AG10803 (cell line): ENCODE results near the gene HPD.
A peak's percentile ranks its signal among the peaks of the same experiment; 100 is the strongest.

ENCODE experiments used
- DNase-seq: peaks from one replicate; pipeline ENCODE4 v3.0.0; 2010; ENCODE audit warnings: low read depth
- H3K4me3 ChIP-seq: 2 replicates; pipeline ENCODE4 v1.5.1; 2011; ENCODE audit warnings: mild to moderate bottlenecking, low read length, control low read depth
- TF ChIP-seq, protein P1 (sequence below): conservative IDR thresholded peaks from 2 replicates; pipeline ENCODE4 v1.5.1; 2011; ENCODE audit warnings: mild to moderate bottlenecking, low read length, control low read depth, inconsistent platforms

HPD gene

DNA sequence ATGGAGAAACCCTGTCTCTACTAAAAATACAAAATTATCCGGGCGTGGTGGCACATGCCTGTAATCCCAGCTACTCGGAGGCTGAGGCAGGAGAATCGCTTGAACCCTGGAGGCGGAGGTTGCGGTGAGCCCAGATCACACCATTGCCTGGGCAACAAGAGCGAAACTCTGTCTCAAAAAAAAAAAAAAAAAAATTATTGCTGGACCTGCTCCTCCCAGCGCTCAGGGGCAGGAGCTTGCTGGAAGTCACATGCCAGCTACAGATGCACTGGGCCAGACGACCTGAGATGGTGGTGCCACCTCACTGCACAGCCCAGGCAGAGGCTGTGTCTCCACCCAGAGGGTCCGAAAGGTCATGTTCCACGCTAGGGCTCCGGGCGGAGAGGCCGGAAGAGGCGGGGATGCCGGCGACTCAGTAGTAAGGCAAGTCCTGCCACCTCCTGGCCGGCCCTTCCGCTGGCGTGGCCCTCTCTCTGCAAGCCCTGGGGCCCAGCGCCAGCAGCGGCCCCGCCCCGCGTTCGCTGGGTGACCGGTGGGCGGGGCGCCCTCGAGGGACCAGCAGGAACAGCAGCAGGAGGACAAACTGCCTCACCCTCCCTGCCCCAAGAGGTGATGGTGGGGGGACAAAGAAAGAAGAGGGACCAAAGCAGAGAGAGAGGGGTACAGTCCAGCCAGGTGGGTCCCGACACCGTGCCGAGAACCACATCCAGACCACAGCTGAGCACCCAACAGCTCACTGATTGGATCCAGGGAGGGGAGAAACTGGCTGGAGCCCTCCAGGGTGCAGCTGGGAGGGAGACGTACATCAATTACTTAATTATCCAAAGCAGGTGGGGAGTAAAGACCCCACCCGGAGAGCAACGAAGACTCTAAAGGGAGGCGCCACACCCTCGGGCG, 61.6 kb downstream of the HPD start:
- peak; percentile 88 for DNase-seq
- TF ChIP-seq, protein P1, sequence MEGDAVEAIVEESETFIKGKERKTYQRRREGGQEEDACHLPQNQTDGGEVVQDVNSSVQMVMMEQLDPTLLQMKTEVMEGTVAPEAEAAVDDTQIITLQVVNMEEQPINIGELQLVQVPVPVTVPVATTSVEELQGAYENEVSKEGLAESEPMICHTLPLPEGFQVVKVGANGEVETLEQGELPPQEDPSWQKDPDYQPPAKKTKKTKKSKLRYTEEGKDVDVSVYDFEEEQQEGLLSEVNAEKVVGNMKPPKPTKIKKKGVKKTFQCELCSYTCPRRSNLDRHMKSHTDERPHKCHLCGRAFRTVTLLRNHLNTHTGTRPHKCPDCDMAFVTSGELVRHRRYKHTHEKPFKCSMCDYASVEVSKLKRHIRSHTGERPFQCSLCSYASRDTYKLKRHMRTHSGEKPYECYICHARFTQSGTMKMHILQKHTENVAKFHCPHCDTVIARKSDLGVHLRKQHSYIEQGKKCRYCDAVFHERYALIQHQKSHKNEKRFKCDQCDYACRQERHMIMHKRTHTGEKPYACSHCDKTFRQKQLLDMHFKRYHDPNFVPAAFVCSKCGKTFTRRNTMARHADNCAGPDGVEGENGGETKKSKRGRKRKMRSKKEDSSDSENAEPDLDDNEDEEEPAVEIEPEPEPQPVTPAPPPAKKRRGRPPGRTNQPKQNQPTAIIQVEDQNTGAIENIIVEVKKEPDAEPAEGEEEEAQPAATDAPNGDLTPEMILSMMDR: peak; percentile 36
- H3K4me3 ChIP-seq: peak overlapping the region; percentile 66

DNA sequence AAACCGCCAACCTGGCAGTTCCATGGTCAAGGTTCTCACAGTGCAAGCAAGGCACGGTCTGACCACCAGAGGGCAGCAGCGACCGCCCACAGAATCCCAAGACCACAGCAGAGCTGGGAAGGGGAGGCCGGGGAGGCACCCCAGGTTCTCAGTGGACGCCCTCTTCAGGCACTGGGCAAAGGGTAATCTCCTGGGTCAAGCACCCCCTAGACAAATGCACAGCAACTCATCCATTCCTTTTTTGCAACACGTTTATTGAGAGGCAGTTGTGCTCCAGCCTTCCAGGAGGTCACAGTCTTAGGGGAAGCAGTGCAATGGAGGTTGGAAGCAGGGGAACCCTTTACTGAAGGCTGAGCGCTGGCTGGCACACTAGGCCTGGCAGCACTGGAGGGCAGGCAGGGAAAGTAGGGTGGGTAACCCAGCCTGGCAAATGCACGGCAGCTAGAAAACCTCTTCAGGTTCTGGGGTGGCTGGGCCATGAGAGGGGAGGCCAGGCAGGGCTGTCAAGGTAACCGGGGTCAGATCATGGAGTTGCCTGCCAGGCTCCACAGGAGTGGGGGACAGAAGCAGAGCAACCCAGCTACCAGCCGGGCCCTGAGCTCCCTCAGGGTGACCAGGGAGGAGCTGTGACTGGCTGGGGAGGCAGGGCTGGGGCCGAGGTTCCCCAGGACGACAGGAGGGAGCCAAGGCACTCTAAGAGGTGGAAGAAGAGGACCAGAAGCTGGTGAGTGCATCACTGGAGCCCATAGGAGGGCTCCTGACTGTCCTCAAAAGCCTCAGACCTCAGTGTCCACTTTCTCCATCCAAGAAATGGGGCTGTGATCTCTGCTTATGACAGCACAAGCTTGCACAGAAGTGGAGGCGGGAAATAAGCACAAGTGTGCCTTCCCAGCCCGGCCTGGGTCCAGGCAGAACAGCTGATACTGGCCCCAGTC, 63.4 kb downstream of the HPD start:
- H3K4me3 ChIP-seq: peak overlapping the region; percentile 31
- DNase-seq: peak; percentile 77
- TF ChIP-seq, protein P1: peak; percentile 92

GRCh38 chr12:121794534-121795033, 64.1 kb downstream of the HPD start:
- TF ChIP-seq, protein P1: no peak
- DNase-seq: no peak
- peak overlapping the region; percentile 31 for H3K4me3 ChIP-seq

DNA sequence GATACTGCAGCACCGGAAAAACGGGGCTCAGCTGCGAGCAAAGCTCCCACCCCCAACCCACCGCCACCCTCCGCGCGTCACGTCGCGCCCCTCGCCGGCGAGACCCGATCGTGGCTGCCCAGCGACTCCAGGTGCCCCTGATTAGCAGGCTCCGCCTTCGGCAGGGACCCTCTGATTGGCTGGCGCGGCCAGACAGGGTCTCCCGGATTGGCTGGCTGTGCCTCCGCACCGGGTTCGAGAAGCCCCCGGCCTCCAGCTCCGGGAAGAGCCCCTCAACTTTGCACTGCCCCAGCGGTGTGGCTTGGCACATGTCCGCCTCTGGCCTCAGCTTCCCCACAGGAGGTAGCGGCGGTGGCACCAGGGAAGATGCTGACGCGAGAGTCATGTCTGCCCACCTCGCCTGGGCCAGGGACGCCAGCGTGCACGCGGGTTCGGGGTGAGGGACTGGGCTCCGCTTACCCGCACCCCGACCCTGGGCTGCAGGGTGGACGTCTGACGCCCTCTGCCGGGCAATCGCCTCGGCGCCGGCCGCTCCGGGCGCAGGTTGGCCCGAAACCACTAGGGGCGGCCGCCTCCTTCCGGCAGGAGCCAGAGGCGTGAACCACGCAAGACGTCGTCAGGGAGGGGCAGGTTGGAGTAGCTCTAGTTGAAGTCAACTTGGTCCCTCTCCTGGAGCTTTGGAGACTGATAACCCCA, 64.7 kb downstream of the HPD start:
- TF ChIP-seq, protein P1: peak; percentile 92
- peak overlapping the region; percentile 61 for H3K4me3 ChIP-seq
- peak; percentile 89 for DNase-seq

DNA sequence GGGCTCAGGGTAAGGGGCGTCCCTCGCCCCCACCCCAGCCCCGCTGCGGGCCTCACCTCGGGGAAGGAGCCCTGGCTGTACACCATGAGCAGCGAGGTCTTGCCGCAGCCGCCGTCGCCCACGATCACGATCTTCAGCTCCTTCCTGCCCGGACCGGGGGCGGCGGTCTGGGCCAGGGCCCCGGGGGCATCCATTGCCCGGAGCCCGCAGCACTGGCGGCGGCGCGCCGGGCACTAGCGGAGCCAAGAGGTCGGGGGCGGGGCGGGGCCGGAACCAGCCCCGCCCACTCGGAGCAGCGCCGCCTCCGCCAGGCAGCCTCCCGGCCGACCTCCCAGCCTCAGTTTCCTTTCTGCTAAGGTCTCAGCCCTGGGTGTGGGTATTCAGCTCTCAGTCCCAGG, 65.2 kb downstream of the HPD start, which contains the start of gene RHOF:
TSS of gene RHOF (minus strand) at position 249 of the 398 bp plus-strand sequence. CDS start at position 194, 55 bp downstream.
- peak within 1 kb of the TSS; percentile 61 for H3K4me3 ChIP-seq
- TF ChIP-seq, protein P1: no peak
- no peak for DNase-seq

GRCh38 chr12:121792607-121793439, 65.8 kb downstream of the HPD start:
- H3K4me3 ChIP-seq: peak overlapping the region; percentile 37
- DNase-seq: no peak
- TF ChIP-seq, protein P1: no peak
